ENCODE data around the gene TNFRSF21. TPM values are rescaled to one million over a fixed set of nuclear protein-coding genes. Genes with fewer than 3 reads are reported as not detected.

TNFRSF21 gene
- total and polyA plus RNA-seq, 2 donors (not counting 1 experiment from before 2014, with no cell fraction given) = 0.43 to 1.2 TPM

DNA sequence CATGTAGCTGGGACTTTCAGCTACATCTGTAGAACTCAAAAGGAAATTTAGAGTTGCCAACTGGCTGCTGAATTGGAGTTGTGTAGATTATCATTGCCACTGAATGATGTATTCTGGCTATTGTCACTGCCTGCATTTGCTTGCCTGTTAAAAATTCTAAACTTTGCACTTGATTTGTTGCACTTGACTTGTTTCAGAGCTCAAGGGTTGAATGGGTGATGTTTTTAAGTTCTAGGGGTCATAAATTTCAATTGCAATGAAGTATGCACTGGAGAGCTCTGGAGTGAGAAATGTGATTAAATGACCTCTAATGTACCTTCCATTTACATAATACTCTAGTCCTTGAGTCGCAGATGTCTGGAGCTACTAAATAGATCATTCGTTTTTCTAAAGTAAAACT, 102.4 kb downstream of the TNFRSF21 start:
- H3K27ac Mint-ChIP-seq = no peak overlapping the region
- no peaks in the 10 kb centered on the region for H3K27me3 Mint-ChIP-seq
- no peaks in the 10 kb centered on the region for H3K9me3 Mint-ChIP-seq (ENCODE audit: insufficient read depth)
- no peak overlapping the region for H3K4me3 Mint-ChIP-seq
- peaks cover 11% of the 10 kb centered on the region for H3K4me1 Mint-ChIP-seq
- Histone ChIP-seq H3K4me1 (ENCODE audit: control insufficient read depth in 2 of 2, insufficient read depth in 2 of 2, low read length in 2 of 2) (peaks cover 0 to 10% of the 10 kb centered on the region in 2 donors), H3K4me3 (ENCODE audit: control extremely low read depth in 1 of 5, extremely low read depth in 1 of 5, insufficient read depth in 1 of 5, low read depth in 2 of 5, low read length in 4 of 5) (no peak overlapping the region), H3K4me2 (replicated peaks; ENCODE audit: low read depth, low read length, poor library complexity, severe bottlenecking) (no peak overlapping the region), H3K36me3 (replicated peaks in 1 of 2; ENCODE audit: control extremely low read depth in 1 of 2, control insufficient read depth in 1 of 2, extremely low read depth in 1 of 2, insufficient read depth in 2 of 2, low read length in 1 of 2) (no peaks in the 10 kb centered on the region), H3K79me2 (ENCODE audit: control insufficient read depth, insufficient read depth, low read length) (no peaks in the 10 kb centered on the region), H3K27me3 (replicated peaks in 1 of 4; ENCODE audit: control extremely low read depth in 1 of 4, control insufficient read depth in 3 of 4, insufficient read depth in 4 of 4, low read length in 3 of 4) (no peaks in the 10 kb centered on the region), H4K20me1 (ENCODE audit: control insufficient read depth, insufficient read depth, low read length, poor library complexity, severe bottlenecking) (no peaks in the 10 kb centered on the region), H3K9ac (ENCODE audit: low read length) (no peak overlapping the region), H3K27ac (ENCODE audit: low read length in 2 of 2) (no peak overlapping the region), H3K9me3 (ENCODE audit: control extremely low read depth in 1 of 3, control insufficient read depth in 2 of 3, insufficient read depth in 1 of 3, low read length in 2 of 3) (no peaks in the 10 kb centered on the region), H2AFZ (ENCODE audit: insufficient read depth, low read depth, low read length, poor library complexity, severe bottlenecking) (no peak overlapping the region)
- DNase-seq (no peak), ATAC-seq (ENCODE audit: low read depth) (no peak)
- TF ChIP-seq, protein P1, sequence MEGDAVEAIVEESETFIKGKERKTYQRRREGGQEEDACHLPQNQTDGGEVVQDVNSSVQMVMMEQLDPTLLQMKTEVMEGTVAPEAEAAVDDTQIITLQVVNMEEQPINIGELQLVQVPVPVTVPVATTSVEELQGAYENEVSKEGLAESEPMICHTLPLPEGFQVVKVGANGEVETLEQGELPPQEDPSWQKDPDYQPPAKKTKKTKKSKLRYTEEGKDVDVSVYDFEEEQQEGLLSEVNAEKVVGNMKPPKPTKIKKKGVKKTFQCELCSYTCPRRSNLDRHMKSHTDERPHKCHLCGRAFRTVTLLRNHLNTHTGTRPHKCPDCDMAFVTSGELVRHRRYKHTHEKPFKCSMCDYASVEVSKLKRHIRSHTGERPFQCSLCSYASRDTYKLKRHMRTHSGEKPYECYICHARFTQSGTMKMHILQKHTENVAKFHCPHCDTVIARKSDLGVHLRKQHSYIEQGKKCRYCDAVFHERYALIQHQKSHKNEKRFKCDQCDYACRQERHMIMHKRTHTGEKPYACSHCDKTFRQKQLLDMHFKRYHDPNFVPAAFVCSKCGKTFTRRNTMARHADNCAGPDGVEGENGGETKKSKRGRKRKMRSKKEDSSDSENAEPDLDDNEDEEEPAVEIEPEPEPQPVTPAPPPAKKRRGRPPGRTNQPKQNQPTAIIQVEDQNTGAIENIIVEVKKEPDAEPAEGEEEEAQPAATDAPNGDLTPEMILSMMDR (IDR thresholded peaks at IDR 0.05) = no peak
- TF ChIP-seq EZH2 (IDR thresholded peaks at IDR 0.05; ENCODE audit: borderline replicate concordance, insufficient read depth, low read depth, low read length, poor library complexity, severe bottlenecking) = no peak
- CTCF ChIA-PET = no interaction called here
- WGBS (ENCODE audit: insufficient coverage) = no CpG with 5 or more reads among the region's 2 CpGs
- POLR2A ChIA-PET = no interaction called here
- intact Hi-C loops (cut with micrococcal nuclease) = no loop called here

DNA sequence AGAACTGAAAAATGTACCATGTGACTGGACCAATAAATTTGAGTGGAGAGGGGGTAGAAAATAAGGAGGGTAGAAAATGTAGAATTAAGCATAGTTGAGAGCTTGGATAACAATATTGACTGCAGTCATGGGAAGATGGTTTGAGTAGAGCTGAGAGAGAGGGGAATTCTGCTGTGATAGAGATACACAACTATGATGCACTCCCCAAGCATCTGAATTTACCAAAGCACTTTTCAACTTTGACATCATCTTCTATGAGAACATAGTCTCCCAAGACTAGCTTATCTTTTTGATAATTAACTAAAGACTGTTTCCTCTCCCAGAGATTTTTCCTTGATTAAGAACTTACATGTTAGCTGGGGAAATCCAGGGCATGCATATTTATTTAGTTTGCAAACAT, 103.1 kb downstream of the TNFRSF21 start:
- ChIA-PET POLR2A (no interaction called here), CTCF (no interaction called here)
- no peak for ATAC-seq (ENCODE audit: low read depth)
- Histone ChIP-seq H3K4me3 (ENCODE audit: control extremely low read depth in 1 of 5, extremely low read depth in 1 of 5, insufficient read depth in 1 of 5, low read depth in 2 of 5, low read length in 4 of 5) (no peak overlapping the region), H3K9ac (ENCODE audit: low read length) (no peak overlapping the region), H3K4me1 (ENCODE audit: control insufficient read depth in 2 of 2, insufficient read depth in 2 of 2, low read length in 2 of 2) (peaks cover 0 to 10% of the 10 kb centered on the region in 2 donors), H3K27ac (ENCODE audit: low read length in 2 of 2) (no peak overlapping the region), H3K27me3 (replicated peaks in 1 of 4; ENCODE audit: control extremely low read depth in 1 of 4, control insufficient read depth in 3 of 4, insufficient read depth in 4 of 4, low read length in 3 of 4) (no peaks in the 10 kb centered on the region), H3K4me2 (replicated peaks; ENCODE audit: low read depth, low read length, poor library complexity, severe bottlenecking) (no peak overlapping the region), H3K9me3 (ENCODE audit: control extremely low read depth in 1 of 3, control insufficient read depth in 2 of 3, insufficient read depth in 1 of 3, low read length in 2 of 3) (no peaks in the 10 kb centered on the region), H2AFZ (ENCODE audit: insufficient read depth, low read depth, low read length, poor library complexity, severe bottlenecking) (no peak overlapping the region), H3K36me3 (replicated peaks in 1 of 2; ENCODE audit: control extremely low read depth in 1 of 2, control insufficient read depth in 1 of 2, extremely low read depth in 1 of 2, insufficient read depth in 2 of 2, low read length in 1 of 2) (no peaks in the 10 kb centered on the region), H3K79me2 (ENCODE audit: control insufficient read depth, insufficient read depth, low read length) (no peaks in the 10 kb centered on the region), H4K20me1 (ENCODE audit: control insufficient read depth, insufficient read depth, low read length, poor library complexity, severe bottlenecking) (no peaks in the 10 kb centered on the region)
- Mint-ChIP-seq H3K27me3 (no peaks in the 10 kb centered on the region), H3K27ac (no peak overlapping the region), H3K9me3 (ENCODE audit: insufficient read depth) (no peaks in the 10 kb centered on the region), H3K4me1 (peaks cover 11% of the 10 kb centered on the region), H3K4me3 (no peak overlapping the region)
- intact Hi-C loops (cut with micrococcal nuclease) = no loop called here
- DNase-seq = no peak
- TF ChIP-seq EZH2 (IDR thresholded peaks at IDR 0.05; ENCODE audit: borderline replicate concordance, insufficient read depth, low read depth, low read length, poor library complexity, severe bottlenecking) = no peak
- TF ChIP-seq, protein P1 (IDR thresholded peaks at IDR 0.05) = no peak
